H1 (cell line): ENCODE data around the gene GPC3. TPM values are rescaled to one million over a fixed set of nuclear protein-coding genes. Genes with fewer than 3 reads are reported as not detected.

ENCODE experiments used
- CTCF ChIA-PET: fragments of 300-600 bp; sonication (Branson Sonifier 250); formaldehyde crosslinking; loops from one replicate; lab custom pipeline; 2021; ENCODE audit not compliant: partially characterized antibody; lab: Charles Lee
- POLR2A ChIA-PET: fragments of 300-600 bp; sonication (Branson Sonifier 250); formaldehyde crosslinking; loops from one replicate; lab custom pipeline; 2021; ENCODE audit warnings: inconsistent platforms; ENCODE audit not compliant: partially characterized antibody; lab: Charles Lee
- DNase-seq, 2 experiments: peaks; one replicate each; pipeline versions ENCODE4 v3.0.0 to v3.0.0-alpha.2; 2010 to 2022; ENCODE audit warnings: low spot score in 2 of 2, low read depth in 1 of 2, mixed read lengths in 1 of 2
- FAIRE-seq: peaks from 2 replicates; lab custom pipeline; 2011; peaks lifted over from hg19 to GRCh38; lab: Jason Lieb, UNC
- H2AFZ ChIP-seq: 2 replicates; pipeline ENCODE4 v1.8.1; 2012; ENCODE audit warnings: low read length, inconsistent platforms
- H2AK5ac ChIP-seq: 2 replicates; pipeline ENCODE4 v1.6.1; 2013; ENCODE audit warnings: low read depth, low read length
- H2BK120ac ChIP-seq: replicated peaks from 2 replicates; pipeline ENCODE3; 2013; ENCODE audit warnings: low read depth, low read length, inconsistent platforms
- H2BK12ac ChIP-seq: 2 replicates; pipeline ENCODE4 v1.6.1; 2013; ENCODE audit warnings: low read depth, low read length
- H2BK15ac ChIP-seq: 2 replicates; pipeline ENCODE4 v1.6.1; 2013; ENCODE audit warnings: low read length
- H2BK20ac ChIP-seq: 2 replicates; pipeline ENCODE4 v1.6.1; 2013; ENCODE audit warnings: low read length
- H2BK5ac ChIP-seq: 2 replicates; pipeline ENCODE4 v1.6.1; 2013; ENCODE audit warnings: low read depth, low read length
- H3K14ac ChIP-seq: 2 replicates; pipeline ENCODE4 v1.6.1; 2013; ENCODE audit warnings: inconsistent platforms; ENCODE audit not compliant: insufficient read length
- H3K18ac ChIP-seq: 2 replicates; pipeline ENCODE4 v1.6.1; 2013; ENCODE audit warnings: low read length; ENCODE audit errors: extremely low read depth
- H3K23ac ChIP-seq: 2 replicates; pipeline ENCODE4 v1.6.1; 2013; ENCODE audit warnings: inconsistent platforms; ENCODE audit not compliant: insufficient read length
- H3K23me2 ChIP-seq: 2 replicates; pipeline ENCODE4 v1.6.1; 2013; ENCODE audit warnings: low read depth, low read length
- H3K27ac ChIP-seq: 2 replicates; pipeline ENCODE4 v1.6.1; 2011; ENCODE audit warnings: low read depth, low read length, inconsistent platforms
- H3K27me3 ChIP-seq, 4 experiments: replicated peaks in 1 of 4; 1 replicate in 1 of 4; 2 replicates in 3 of 4; pipeline versions ENCODE4 v1.6.1 to v1.8.1; 2011 to 2013; ENCODE audit warnings: low read length in 3 of 4, mild to moderate bottlenecking in 3 of 4, inconsistent platforms in 2 of 4, mixed read lengths in 2 of 4, moderate library complexity in 1 of 4; ENCODE audit not compliant: control insufficient read depth in 3 of 4, insufficient read depth in 3 of 4; ENCODE audit errors: extremely low read depth in 1 of 4
- H3K36me3 ChIP-seq, 4 experiments: 2 replicates each; pipeline versions ENCODE4 v1.6.1 to v1.8.1; 2011 to 2013; ENCODE audit warnings: mild to moderate bottlenecking in 4 of 4, low read length in 3 of 4, moderate library complexity in 2 of 4, control low read depth in 1 of 4, inconsistent platforms in 1 of 4; ENCODE audit not compliant: insufficient read depth in 4 of 4, control insufficient read depth in 2 of 4
- H3K4ac ChIP-seq: replicated peaks from 2 replicates; pipeline ENCODE3; 2013; ENCODE audit warnings: low read length, low read depth, mixed read lengths, inconsistent platforms; ENCODE audit not compliant: insufficient read length
- H3K4me1 ChIP-seq, 4 experiments: replicated peaks in 1 of 4; 1 replicate in 1 of 4; 2 replicates in 3 of 4; pipeline versions ENCODE4 v1.6.1 to v1.8.1; 2011 to 2013; ENCODE audit warnings: low read length in 3 of 4, inconsistent platforms in 2 of 4, mixed read lengths in 1 of 4; ENCODE audit not compliant: insufficient read depth in 4 of 4, control insufficient read depth in 3 of 4
- H3K4me2 ChIP-seq, 2 experiments: 2 replicates each; pipeline versions ENCODE4 v1.6.1 to v1.8.1; 2011 to 2013; ENCODE audit warnings: low read depth in 2 of 2, low read length in 2 of 2, control low read depth in 1 of 2, inconsistent platforms in 1 of 2, mild to moderate bottlenecking in 1 of 2; ENCODE audit not compliant: insufficient read depth in 1 of 2
- H3K4me3 ChIP-seq, 4 experiments: fragments of 200-600, 300-600 bp in 1 of 4; sonication (generic), shearing (Covaris generic), sonication (Bioruptor Twin) in 1 of 4; 2 replicates each; pipeline versions ENCODE4 v1.5.1 to v1.8.1; 2011 to 2016; ENCODE audit warnings: low read length in 4 of 4, low read depth in 3 of 4, control low read depth in 2 of 4, inconsistent platforms in 2 of 4, mild to moderate bottlenecking in 2 of 4, mixed read lengths in 1 of 4, moderate library complexity in 1 of 4; ENCODE audit not compliant: insufficient read depth in 2 of 4; ENCODE audit errors: extremely low read depth in 1 of 4
- H3K56ac ChIP-seq: replicated peaks from 2 replicates; pipeline ENCODE3; 2013; ENCODE audit warnings: low read depth, mild to moderate bottlenecking, mixed read lengths, low read length, inconsistent platforms; ENCODE audit not compliant: insufficient read length
- H3K79me1 ChIP-seq: 2 replicates; pipeline ENCODE4 v1.6.1; 2013; ENCODE audit warnings: low read depth, low read length, control low read depth
- H3K79me2 ChIP-seq, 2 experiments: 2 replicates each; pipeline versions ENCODE4 v1.6.1 to v1.8.1; 2012 to 2013; ENCODE audit warnings: low read length in 2 of 2, mild to moderate bottlenecking in 2 of 2, inconsistent platforms in 1 of 2; ENCODE audit not compliant: insufficient read depth in 2 of 2, control insufficient read depth in 1 of 2
- H3K9ac ChIP-seq, 4 experiments: replicated peaks in 1 of 4; 1 replicate in 1 of 4; 2 replicates in 3 of 4; pipeline versions ENCODE4 v1.6.1 to v1.8.1; 2011 to 2013; ENCODE audit warnings: low read depth in 3 of 4, low read length in 3 of 4, control low read depth in 2 of 4, mild to moderate bottlenecking in 2 of 4, moderate library complexity in 2 of 4, inconsistent platforms in 1 of 4; ENCODE audit errors: extremely low read depth in 1 of 4
- H3K9me3 ChIP-seq, 2 experiments: 2 replicates each; pipeline versions ENCODE4 v1.6.1 to v1.8.1; 2012 to 2013; ENCODE audit warnings: mild to moderate bottlenecking in 2 of 2, moderate library complexity in 2 of 2, control low read depth in 1 of 2, inconsistent platforms in 1 of 2, low read depth in 1 of 2, low read length in 1 of 2, mixed read lengths in 1 of 2; ENCODE audit not compliant: insufficient read depth in 2 of 2
- H4K20me1 ChIP-seq, 2 experiments: replicated peaks in 1 of 2; 2 replicates each; pipeline versions ENCODE3 to v1.8.1; 2011 to 2013; ENCODE audit warnings: inconsistent platforms in 2 of 2, low read length in 2 of 2, mild to moderate bottlenecking in 1 of 2; ENCODE audit not compliant: insufficient read depth in 2 of 2, control insufficient read depth in 1 of 2
- H4K5ac ChIP-seq: 2 replicates; pipeline ENCODE4 v1.6.1; 2013; ENCODE audit warnings: low read length, low read depth, mixed read lengths, inconsistent platforms; ENCODE audit not compliant: insufficient read length
- H4K8ac ChIP-seq: 2 replicates; pipeline ENCODE4 v1.8.0; 2013; ENCODE audit warnings: mild to moderate bottlenecking, moderate library complexity, low read length, inconsistent platforms; ENCODE audit not compliant: insufficient read depth; ENCODE audit errors: extremely low read depth
- H4K91ac ChIP-seq: replicated peaks from 2 replicates; pipeline ENCODE3; 2013; ENCODE audit warnings: low read length, mixed read lengths, inconsistent platforms; ENCODE audit not compliant: insufficient read length
- CBX8 ChIP-seq: fragments of 300-800, 300-1000 bp; sonication (generic); IDR thresholded peaks from 2 replicates; pipeline ENCODE4 v1.7.1; 2016; ENCODE audit warnings: low read depth, low read length, borderline replicate concordance
- CTBP2 ChIP-seq: IDR thresholded peaks from 2 replicates; pipeline ENCODE4 v1.7.0; 2011; ENCODE audit warnings: borderline replicate concordance, mild to moderate bottlenecking, moderate library complexity, mixed read lengths, low read length; ENCODE audit not compliant: insufficient read depth, insufficient read length
- FOSL1 ChIP-seq: IDR thresholded peaks from 2 replicates; pipeline ENCODE4 v1.6.1; 2011; ENCODE audit warnings: mild to moderate bottlenecking, low read depth, low read length, moderate library complexity; ENCODE audit not compliant: insufficient read depth
- YY1 ChIP-seq: IDR thresholded peaks from 2 replicates; pipeline ENCODE4 v1.6.1; 2011; ENCODE audit warnings: low read depth, mild to moderate bottlenecking, low read length
- WGBS, 2 experiments: shearing (Covaris generic) in 1 of 2; methylation state at CpG; one replicate each; pipeline versions ENCODE4 v1.1.6 to v1.1.7; 2013 to 2015; ENCODE audit warnings: low lambda C conversion rate in 2 of 2, mixed read lengths in 2 of 2, inconsistent platforms in 1 of 2, low coverage in 1 of 2, missing lambda C conversion rate in 1 of 2; ENCODE audit not compliant: insufficient replicate concordance in 2 of 2, insufficient coverage in 1 of 2, insufficient read length in 1 of 2; ENCODE audit errors: extremely low coverage in 1 of 2, missing lambda C conversion rate in 1 of 2; 5-methylcytosine and 5-hydroxymethylcytosine counted together
- polyA plus RNA-seq, 7 experiments: library from polyadenylated mRNA; depleted of rRNA in 3 of 7; stranded (reverse) in 5 of 7; unstranded in 2 of 7; fragments of >200 nt in 5 of 7; fragments of 200-250 nt in 2 of 7; gene quantifications; 1 replicate in 5 of 7; 2 replicates in 1 of 7; 4 replicates in 1 of 7; pipeline versions ENCODE4 v1.2.1 to v1.2.3, GENCODE V29; 2011 to 2013; ENCODE audit warnings: missing spikeins in 2 of 7, mixed read lengths in 2 of 7
- total RNA-seq: library from RNA; stranded (reverse); fragmentation: NEBNext Ultra II Directional; extraction: Animal tissue kit (Norgen Biotek cat#: 25700); gene quantifications from 2 replicates; pipeline ENCODE4 v1.2.1, GENCODE V29; 2021
- TF ChIP-seq, protein P1 (sequence below): IDR thresholded peaks from 2 replicates; pipeline ENCODE4 v1.6.1; 2012; ENCODE audit warnings: low read length, inconsistent platforms

Gene GPC3
- total and polyA plus RNA-seq, 2 of the 8 experiments (the other 6 are each of a cell fraction or from before 2014, with no cell fraction given) = 64.8 to 71.9 TPM

DNA sequence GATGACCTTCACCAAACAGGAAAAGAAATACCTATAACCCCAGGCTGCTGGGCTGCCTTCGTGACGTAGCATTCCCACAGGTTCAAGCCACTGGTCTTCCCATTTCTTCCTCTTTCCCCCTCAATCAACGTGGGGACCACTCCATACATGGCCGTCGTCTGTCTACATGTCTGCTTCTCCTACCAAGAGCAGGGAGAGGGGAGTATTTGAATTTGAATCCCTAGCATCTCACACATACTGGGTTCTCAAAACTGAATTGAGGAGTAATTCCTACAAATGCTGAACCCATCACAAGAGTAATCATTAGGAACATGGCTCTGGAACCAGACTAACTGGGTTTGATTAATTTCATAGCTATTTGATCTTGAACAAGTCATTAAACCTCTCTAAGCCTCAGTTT is 17.3 kb downstream of the GPC3 start:
- Histone ChIP-seq H4K8ac (no peak overlapping the region), H2AFZ (no peak overlapping the region), H2BK15ac (no peak overlapping the region), H3K4me2 (no peak overlapping the region), H2BK12ac (peak overlapping the region; percentile 68; the same call in 1 of the 2 replicates), H3K18ac (no peak overlapping the region), H2BK120ac (peak overlapping the region; percentile 54), H3K79me1 (no peaks in the 10 kb centered on the region), H3K79me2 (no peaks in the 10 kb centered on the region; a peak in 1 of 4 replicates), H3K4ac (peak overlapping the region; percentile 38), H3K4me3 (no peak overlapping the region), H3K56ac (no peak overlapping the region), H3K4me1 (peaks cover 0 to 5% (median under 1%) of the 10 kb centered on the region in 4 experiments; a peak in 5 of 7 replicates), H3K23me2 (no peaks in the 10 kb centered on the region), H3K27me3 (no peaks in the 10 kb centered on the region), H2BK20ac (0 out of 2 replicates have a peak overlapping the region, but pooled peaks have one; percentile 80), H3K36me3 (no peaks in the 10 kb centered on the region), H3K9ac (no peak overlapping the region), H3K23ac (no peak overlapping the region), H4K20me1 (no peaks in the 10 kb centered on the region), H2BK5ac (no peak overlapping the region), H2AK5ac (no peak overlapping the region), H3K14ac (no peak overlapping the region), H4K5ac (peak overlapping the region; percentile 60), H3K27ac (no peak overlapping the region), H3K9me3 (no peaks in the 10 kb centered on the region), H4K91ac (peak overlapping the region; percentile 74)
- FAIRE-seq = peak; percentile 63
- 84% methylated on average over 5 of the region's 5 CpGs; no CpG with 5 or more reads in 1 of the 2 experiments for WGBS, 2 experiments
- ChIA-PET POLR2A (no interaction called here), CTCF (interaction anchor here (0.9 to 1.3 kb wide), 3 partner anchors 46 to 58 kb away, joined by 3 to 4 read pairs (median 3); no protein-coding TSS in a partner anchor)
- TF ChIP-seq YY1 (no peak), FOSL1 (no peak), CBX8 (no peak), CTBP2 (no peak)
- TF ChIP-seq, protein P1, sequence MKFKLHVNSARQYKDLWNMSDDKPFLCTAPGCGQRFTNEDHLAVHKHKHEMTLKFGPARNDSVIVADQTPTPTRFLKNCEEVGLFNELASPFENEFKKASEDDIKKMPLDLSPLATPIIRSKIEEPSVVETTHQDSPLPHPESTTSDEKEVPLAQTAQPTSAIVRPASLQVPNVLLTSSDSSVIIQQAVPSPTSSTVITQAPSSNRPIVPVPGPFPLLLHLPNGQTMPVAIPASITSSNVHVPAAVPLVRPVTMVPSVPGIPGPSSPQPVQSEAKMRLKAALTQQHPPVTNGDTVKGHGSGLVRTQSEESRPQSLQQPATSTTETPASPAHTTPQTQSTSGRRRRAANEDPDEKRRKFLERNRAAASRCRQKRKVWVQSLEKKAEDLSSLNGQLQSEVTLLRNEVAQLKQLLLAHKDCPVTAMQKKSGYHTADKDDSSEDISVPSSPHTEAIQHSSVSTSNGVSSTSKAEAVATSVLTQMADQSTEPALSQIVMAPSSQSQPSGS = no peak
- DNase-seq = no peak
